NCI-H1048 (cell line): ENCODE data around the gene CHCHD5.

Experiments
- DNase-seq: peaks from one replicate; lab custom pipeline; 2025; lab: John Stamatoyannopoulos, UW

The CHCHD5 gene

GRCh38 chr2:112625474-112626114, 41.2 kb downstream of the CHCHD5 start:
- DNase-seq = no peak

GRCh38 chr2:112626604-112627059, 42.2 kb downstream of the CHCHD5 start:
- DNase-seq = no peak

GRCh38 chr2:112627060-112628040, 42.9 kb downstream of the CHCHD5 start:
- DNase-seq = no peak

GRCh38 chr2:112629224-112629623, 44.8 kb downstream of the CHCHD5 start:
- no peak for DNase-seq

- no peak for DNase-seq
These were observed 45.4 kb downstream of the CHCHD5 start for GRCh38 chr2:112629823-112630222.

GRCh38 chr2:112630268-112630667, 45.9 kb downstream of the CHCHD5 start:
- no peak for DNase-seq

- DNase-seq = no peak
These were observed 49.3 kb downstream of the CHCHD5 start for GRCh38 chr2:112633708-112634107.

GRCh38 chr2:112634153-112634873, 49.9 kb downstream of the CHCHD5 start:
- no peak for DNase-seq

- DNase-seq = no peak
These were observed 50.4 kb downstream of the CHCHD5 start for GRCh38 chr2:112634874-112635157.

GRCh38 chr2:112636605-112637288, 52.3 kb downstream of the CHCHD5 start:
- no peak for DNase-seq

GRCh38 chr2:112637289-112637660, 52.9 kb downstream of the CHCHD5 start:
- no peak for DNase-seq
